GM12892 (cell line): Measurements from ENCODE around the gene NYAP2.

ENCODE experiments used
- POLR2A ChIP-seq: IDR thresholded peaks from 2 replicates; pipeline ENCODE4 v1.6.1; 2011; ENCODE audit warnings: low read depth, low read length, control low read depth
- TAF1 ChIP-seq: IDR thresholded peaks from 2 replicates; pipeline ENCODE4 v1.6.1; 2011; ENCODE audit warnings: low read depth, mild to moderate bottlenecking, control low read depth, low read length, borderline replicate concordance

- TF ChIP-seq POLR2A, result no peak
- no peak for TF ChIP-seq TAF1
Measured at GRCh38 chr2:225471482-225471881, 72.0 kb downstream of the NYAP2 start.
